Measurements from ENCODE around the gene CMIP.

CMIP gene

DNA sequence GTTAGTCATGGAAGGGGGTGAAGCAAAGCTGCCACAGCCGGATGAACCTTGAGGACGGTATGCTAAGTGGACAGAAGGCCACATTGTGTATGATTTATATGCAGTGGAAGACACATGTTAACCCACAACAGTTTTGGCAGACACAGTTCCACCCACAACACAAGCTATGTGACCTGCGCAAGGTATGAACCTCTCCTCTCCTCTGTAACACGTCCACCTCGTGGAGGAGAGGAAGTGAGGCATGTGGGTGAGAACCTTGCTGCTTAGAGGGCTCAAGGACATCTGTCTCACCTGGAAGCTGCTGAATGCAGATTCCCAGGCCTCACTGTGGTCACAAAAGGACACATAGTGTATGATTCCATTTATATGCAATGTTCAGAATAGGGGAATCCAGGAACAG, 198.3 kb downstream of the CMIP start:
- TF ChIP-seq, protein P1, sequence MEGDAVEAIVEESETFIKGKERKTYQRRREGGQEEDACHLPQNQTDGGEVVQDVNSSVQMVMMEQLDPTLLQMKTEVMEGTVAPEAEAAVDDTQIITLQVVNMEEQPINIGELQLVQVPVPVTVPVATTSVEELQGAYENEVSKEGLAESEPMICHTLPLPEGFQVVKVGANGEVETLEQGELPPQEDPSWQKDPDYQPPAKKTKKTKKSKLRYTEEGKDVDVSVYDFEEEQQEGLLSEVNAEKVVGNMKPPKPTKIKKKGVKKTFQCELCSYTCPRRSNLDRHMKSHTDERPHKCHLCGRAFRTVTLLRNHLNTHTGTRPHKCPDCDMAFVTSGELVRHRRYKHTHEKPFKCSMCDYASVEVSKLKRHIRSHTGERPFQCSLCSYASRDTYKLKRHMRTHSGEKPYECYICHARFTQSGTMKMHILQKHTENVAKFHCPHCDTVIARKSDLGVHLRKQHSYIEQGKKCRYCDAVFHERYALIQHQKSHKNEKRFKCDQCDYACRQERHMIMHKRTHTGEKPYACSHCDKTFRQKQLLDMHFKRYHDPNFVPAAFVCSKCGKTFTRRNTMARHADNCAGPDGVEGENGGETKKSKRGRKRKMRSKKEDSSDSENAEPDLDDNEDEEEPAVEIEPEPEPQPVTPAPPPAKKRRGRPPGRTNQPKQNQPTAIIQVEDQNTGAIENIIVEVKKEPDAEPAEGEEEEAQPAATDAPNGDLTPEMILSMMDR (IDR thresholded peaks at IDR 0.05) = no peak

DNA sequence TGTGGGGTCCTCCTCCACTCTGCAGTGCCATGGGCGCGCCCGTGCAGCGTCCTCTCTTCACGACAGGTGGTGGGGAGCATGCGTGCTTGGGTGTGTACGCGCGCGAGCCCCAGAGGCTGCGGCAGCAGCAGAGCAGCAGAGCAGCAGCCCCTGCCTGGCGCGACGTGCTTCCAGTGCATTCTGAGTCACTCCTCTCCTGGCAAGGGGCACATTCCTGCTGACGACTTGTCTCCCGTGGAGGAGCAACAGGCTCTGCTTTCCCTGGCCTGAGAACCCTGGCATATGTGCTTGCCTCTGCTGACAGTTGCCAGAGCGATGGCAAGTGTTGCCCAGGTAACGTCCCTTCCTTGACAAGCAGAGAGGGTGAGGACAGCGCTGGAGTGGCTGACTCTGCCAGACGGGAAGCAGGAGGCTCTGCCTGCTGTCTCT, 200.7 kb downstream of the CMIP start:
- TF ChIP-seq, protein P1 (IDR thresholded peaks at IDR 0.05) = no peak

DNA sequence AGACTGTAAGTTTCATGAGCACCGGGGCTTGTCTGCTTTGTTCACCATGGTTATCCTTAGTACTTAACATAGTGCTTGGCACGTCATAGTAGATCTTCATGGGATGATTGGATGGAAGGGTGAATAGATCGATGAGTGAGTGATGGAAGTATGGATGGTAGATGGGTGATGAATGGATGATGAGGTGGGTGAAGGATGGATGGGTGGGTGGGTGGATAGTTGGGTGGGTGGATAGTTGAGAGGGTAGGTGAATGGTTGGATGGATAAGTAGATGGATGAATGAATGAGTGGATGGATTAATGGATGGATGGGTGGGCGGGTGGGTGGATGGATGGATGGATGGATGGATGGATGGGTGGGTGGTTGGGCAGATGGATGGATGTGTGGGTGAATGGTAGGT, 201.3 kb downstream of the CMIP start:
- TF ChIP-seq, protein P1 (IDR thresholded peaks at IDR 0.05) = no peak

DNA sequence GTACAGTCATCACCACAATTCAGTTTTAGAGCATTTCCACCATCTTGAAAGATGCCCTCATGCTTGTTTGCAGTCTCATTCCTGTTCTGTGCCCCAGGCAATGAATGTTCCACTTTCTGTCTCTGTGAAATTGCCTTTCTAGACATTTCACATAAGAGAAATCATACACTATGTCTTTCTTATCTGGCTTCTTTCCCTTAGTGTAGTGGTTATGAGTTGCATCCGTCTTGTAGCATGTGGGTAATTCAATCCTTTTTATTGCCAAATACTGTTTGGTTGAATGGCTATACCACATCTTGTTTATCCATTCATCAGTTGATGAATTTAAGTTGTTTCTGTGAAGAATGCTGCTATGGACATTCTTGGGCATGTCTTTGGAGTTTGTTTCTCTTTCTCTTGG, 202.0 kb downstream of the CMIP start:
- TF ChIP-seq, protein P1 (IDR thresholded peaks at IDR 0.05) = no peak

- TF ChIP-seq, protein P1 (IDR thresholded peaks at IDR 0.05) = no peak
Observed at GRCh38 chr16:81647527-81647926, 202.9 kb downstream of the CMIP start.

- TF ChIP-seq, protein P1 (IDR thresholded peaks at IDR 0.05) = no peak
Observed at GRCh38 chr16:81649561-81650184, 205.1 kb downstream of the CMIP start.

DNA sequence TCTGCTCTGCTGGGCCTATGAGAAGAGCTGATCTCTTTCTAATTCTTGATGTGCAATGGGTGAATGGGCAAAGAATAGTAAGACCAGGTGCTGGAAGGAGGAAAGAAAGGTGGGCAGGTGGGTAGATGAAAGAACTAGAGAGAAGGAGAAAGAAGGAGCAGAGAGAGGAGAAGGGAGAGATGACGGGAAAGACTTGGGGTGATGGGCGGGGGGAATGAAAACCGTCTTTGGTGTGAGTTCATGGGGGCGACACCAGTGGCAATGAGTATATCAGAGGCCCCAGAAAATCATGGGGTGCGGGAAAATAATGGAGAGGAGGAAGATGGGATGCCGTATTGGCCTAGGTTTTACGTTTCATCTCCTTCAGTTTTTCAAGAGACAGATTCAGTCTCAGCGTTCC, 205.7 kb downstream of the CMIP start:
- TF ChIP-seq, protein P1 (IDR thresholded peaks at IDR 0.05) = no peak

Measured in LNCAP (cell line).